Upper lobe of right lung (tissue), 1 donor: Measurements from ENCODE around the gene CREBRF. TPM values are rescaled to one million over a fixed set of nuclear protein-coding genes. Genes with fewer than 3 reads are reported as not detected.
"Not testable (repeated sequence)": the region's sequence is repeated elsewhere in the genome, so short reads cannot be mapped to it uniquely, and the experiment has no call there.

Experiments
- ATAC-seq: fragments of 200-7000 bp; cut with Tn5 transposase; one replicate; pipeline ENCODE4 v1.9.1; 2020; ENCODE audit warnings: mild to moderate bottlenecking, moderate library complexity
- DNase-seq: peaks from one replicate; pipeline ENCODE4 v3.0.0-alpha.2; 2020
- H3K27ac ChIP-seq: fragments of 200-600 bp; one replicate; pipeline ENCODE4 v1.8.0; 2022
- H3K27me3 ChIP-seq: fragments of 200-600 bp; one replicate; pipeline ENCODE4 v1.8.0; 2022; ENCODE audit warnings: mild to moderate bottlenecking
- H3K36me3 ChIP-seq: fragments of 200-600 bp; one replicate; pipeline ENCODE4 v1.8.0; 2022
- H3K4me1 ChIP-seq: fragments of 200-600 bp; one replicate; pipeline ENCODE4 v1.8.0; 2022
- H3K4me3 ChIP-seq: fragments of 200-600 bp; one replicate; pipeline ENCODE4 v1.8.0; 2022; ENCODE audit warnings: mild to moderate bottlenecking
- H3K9me3 ChIP-seq: fragments of 200-600 bp; one replicate; pipeline ENCODE4 v1.8.0; 2022
- CTCF ChIP-seq: fragments of 200-600 bp; IDR thresholded peaks from one replicate; pipeline ENCODE4 v1.8.0; 2022; ENCODE audit warnings: antibody characterized with exemption
- intact Hi-C: fragments of 100-400 bp; cut with DNase I; formaldehyde crosslinking; loops from one replicate; pipeline ENCODE4 v1.11.0; 2022
- total RNA-seq: library from RNA; stranded (reverse); fragmentation: NEBNext Ultra II Directional; extraction: Animal tissue kit (Norgen Biotek cat#: 25700); gene quantifications from one replicate; pipeline ENCODE4 v1.2.1, GENCODE V29; 2021
- donor health status: DM: no; HTN: yes; CAD: no; lungs with severe emphysema.

CREBRF gene
- total RNA-seq, 1 donor from 2014 or later = 47.4 TPM

GRCh38 chr5:173148354-173148753, 92.2 kb downstream of the CREBRF start:
- TF ChIP-seq CTCF = no peak
- Histone ChIP-seq H3K4me3 (no peak overlapping the region), H3K9me3 (no peaks in the 10 kb centered on the region), H3K36me3 (peaks cover 42% of the 10 kb centered on the region), H3K27ac (no peak overlapping the region), H3K27me3 (no peaks in the 10 kb centered on the region), H3K4me1 (no peaks in the 10 kb centered on the region)
- ATAC-seq = no peak
- no peak for DNase-seq
- intact Hi-C loops = no loop called here

GRCh38 chr5:173152547-173152946, 96.4 kb downstream of the CREBRF start:
- peaks cover 66% of the 10 kb centered on the region for H3K36me3 ChIP-seq
- intact Hi-C loops = no loop called here
- H3K27me3 ChIP-seq = no peaks in the 10 kb centered on the region
- DNase-seq (no peak), ATAC-seq (no peak)
- no peak overlapping the region for H3K4me3 ChIP-seq
- no peak overlapping the region for H3K27ac ChIP-seq
- no peaks in the 10 kb centered on the region for H3K4me1 ChIP-seq
- TF ChIP-seq CTCF = no peak
- H3K9me3 ChIP-seq = no peaks in the 10 kb centered on the region

GRCh38 chr5:173153842-173154241, 97.7 kb downstream of the CREBRF start:
- no peak overlapping the region for H3K4me3 ChIP-seq
- peaks cover 66% of the 10 kb centered on the region for H3K36me3 ChIP-seq
- DNase-seq (no peak), ATAC-seq (no peak)
- H3K27me3 ChIP-seq = no peaks in the 10 kb centered on the region
- no peaks in the 10 kb centered on the region for H3K4me1 ChIP-seq
- no peaks in the 10 kb centered on the region for H3K9me3 ChIP-seq
- no peak overlapping the region for H3K27ac ChIP-seq
- intact Hi-C loops = no loop called here
- no peak for TF ChIP-seq CTCF

- H3K36me3 ChIP-seq = peaks cover 61% of the 10 kb centered on the region
- intact Hi-C loops, H3K9me3 ChIP-seq, H3K4me3 ChIP-seq, H3K27me3 ChIP-seq, DNase-seq, H3K4me1 ChIP-seq, ATAC-seq, H3K27ac ChIP-seq: not testable (repeated sequence)
These were observed 98.5 kb downstream of the CREBRF start for GRCh38 chr5:173154619-173155018.

GRCh38 chr5:173155912-173156311, 99.8 kb downstream of the CREBRF start:
- Histone ChIP-seq H3K27ac (no peak overlapping the region), H3K4me3 (no peak overlapping the region), H3K4me1 (no peaks in the 10 kb centered on the region), H3K36me3 (peaks cover 70% of the 10 kb centered on the region), H3K27me3 (no peaks in the 10 kb centered on the region), H3K9me3 (no peaks in the 10 kb centered on the region)
- ATAC-seq = no peak
- DNase-seq = no peak
- intact Hi-C loops = no loop called here
- no peak for TF ChIP-seq CTCF

- Histone ChIP-seq H3K4me1 (no peaks in the 10 kb centered on the region), H3K9me3 (no peaks in the 10 kb centered on the region), H3K4me3 (no peak overlapping the region), H3K27ac (no peak overlapping the region), H3K36me3 (peaks cover 79% of the 10 kb centered on the region), H3K27me3 (no peaks in the 10 kb centered on the region)
- no peak for ATAC-seq
- DNase-seq = no peak
- intact Hi-C loops = no loop called here
- TF ChIP-seq CTCF = no peak
These were observed 102.2 kb downstream of the CREBRF start for GRCh38 chr5:173158366-173158765.
